Activated CD8-positive, alpha-beta memory T cell treated with anti-CD3 and anti-CD28 coated beads, Interleukin-2, amount 50 U/mL, for 1 hour (primary cell): ENCODE data around the gene RAD51B.

ENCODE experiments used
- DNase-seq: peaks from one replicate; pipeline ENCODE4 v3.0.0-alpha.2; 2020; ENCODE audit errors: extremely low read depth

Gene RAD51B

GRCh38 chr14:68619790-68620574 lies 800.4 kb downstream of the RAD51B start:
- DNase-seq = no peak

GRCh38 chr14:68621400-68622365 lies 802.1 kb downstream of the RAD51B start:
- no peak for DNase-seq

GRCh38 chr14:68622856-68623255 lies 803.3 kb downstream of the RAD51B start:
- DNase-seq = no peak

- DNase-seq = no peak
Measured at GRCh38 chr14:68623307-68623706, 803.7 kb downstream of the RAD51B start.

GRCh38 chr14:68623826-68624225 lies 804.2 kb downstream of the RAD51B start:
- DNase-seq = no peak

- DNase-seq = no peak
Measured at GRCh38 chr14:68624541-68625220, 805.1 kb downstream of the RAD51B start.

GRCh38 chr14:68625366-68626090 lies 805.9 kb downstream of the RAD51B start:
- no peak for DNase-seq

- DNase-seq = no peak
Measured at GRCh38 chr14:68626386-68626785, 806.8 kb downstream of the RAD51B start.

- no peak for DNase-seq
Measured at GRCh38 chr14:68627050-68627867, 807.7 kb downstream of the RAD51B start.

- DNase-seq = no peak
Measured at GRCh38 chr14:68627868-68628604, 808.5 kb downstream of the RAD51B start.

GRCh38 chr14:68628605-68629310 lies 809.2 kb downstream of the RAD51B start:
- DNase-seq = no peak

- DNase-seq = no peak
Measured at GRCh38 chr14:68630081-68630571, 810.5 kb downstream of the RAD51B start.

GRCh38 chr14:68630611-68631393 lies 811.2 kb downstream of the RAD51B start:
- no peak for DNase-seq

GRCh38 chr14:68631394-68632053 lies 811.9 kb downstream of the RAD51B start:
- no peak for DNase-seq

- no peak for DNase-seq
Measured at GRCh38 chr14:68632054-68632895, 812.7 kb downstream of the RAD51B start.

- DNase-seq = no peak
Measured at GRCh38 chr14:68633131-68633991, 813.8 kb downstream of the RAD51B start.
